ENCODE data around the gene EVI5.

- TF ChIP-seq, protein P1, sequence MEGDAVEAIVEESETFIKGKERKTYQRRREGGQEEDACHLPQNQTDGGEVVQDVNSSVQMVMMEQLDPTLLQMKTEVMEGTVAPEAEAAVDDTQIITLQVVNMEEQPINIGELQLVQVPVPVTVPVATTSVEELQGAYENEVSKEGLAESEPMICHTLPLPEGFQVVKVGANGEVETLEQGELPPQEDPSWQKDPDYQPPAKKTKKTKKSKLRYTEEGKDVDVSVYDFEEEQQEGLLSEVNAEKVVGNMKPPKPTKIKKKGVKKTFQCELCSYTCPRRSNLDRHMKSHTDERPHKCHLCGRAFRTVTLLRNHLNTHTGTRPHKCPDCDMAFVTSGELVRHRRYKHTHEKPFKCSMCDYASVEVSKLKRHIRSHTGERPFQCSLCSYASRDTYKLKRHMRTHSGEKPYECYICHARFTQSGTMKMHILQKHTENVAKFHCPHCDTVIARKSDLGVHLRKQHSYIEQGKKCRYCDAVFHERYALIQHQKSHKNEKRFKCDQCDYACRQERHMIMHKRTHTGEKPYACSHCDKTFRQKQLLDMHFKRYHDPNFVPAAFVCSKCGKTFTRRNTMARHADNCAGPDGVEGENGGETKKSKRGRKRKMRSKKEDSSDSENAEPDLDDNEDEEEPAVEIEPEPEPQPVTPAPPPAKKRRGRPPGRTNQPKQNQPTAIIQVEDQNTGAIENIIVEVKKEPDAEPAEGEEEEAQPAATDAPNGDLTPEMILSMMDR (IDR thresholded peaks at IDR 0.05; ENCODE audit: poor library complexity): no peak
- TF ChIP-seq EZH2 (IDR thresholded peaks at IDR 0.05; ENCODE audit: borderline replicate concordance) (no peak), EZH2phosphoT487 (IDR thresholded peaks at IDR 0.05; ENCODE audit: low read depth, severe bottlenecking, unreplicated experiment) (no peak)
These were observed 303.3 kb downstream of the EVI5 start for GRCh38 chr1:92481599-92481925.

Measured in hepatocyte (in vitro differentiated cells).